Endodermal cell (in vitro differentiated cells): ENCODE results near the gene MCF2L2. TPM values are rescaled to one million over a fixed set of nuclear protein-coding genes. Genes with fewer than 3 reads are reported as not detected.

Experiments
- DNase-seq: peaks from one replicate; pipeline ENCODE4 v3.0.0-alpha.2; 2017
- H3K27ac ChIP-seq: 2 replicates; pipeline ENCODE4 v1.5.1; 2013; ENCODE audit warnings: mild to moderate bottlenecking, low read depth, low read length, moderate library complexity
- H3K27me3 ChIP-seq: 2 replicates; pipeline ENCODE4 v1.6.1; 2013; ENCODE audit warnings: mild to moderate bottlenecking, low read length, moderate library complexity; ENCODE audit not compliant: insufficient read depth, control insufficient read depth, poor library complexity, severe bottlenecking
- H3K36me3 ChIP-seq: 2 replicates; pipeline ENCODE4 v1.7.0; 2013; ENCODE audit warnings: mild to moderate bottlenecking, low read length, moderate library complexity; ENCODE audit not compliant: control insufficient read depth, insufficient read depth
- H3K4me1 ChIP-seq: one replicate; pipeline ENCODE4 v1.7.0; 2013; ENCODE audit warnings: low read length; ENCODE audit not compliant: control insufficient read depth, insufficient read depth
- H3K4me3 ChIP-seq: 2 replicates; pipeline ENCODE4 v1.5.1; 2013; ENCODE audit warnings: mild to moderate bottlenecking, low read length, moderate library complexity
- H3K9ac ChIP-seq: 2 replicates; pipeline ENCODE4 v1.6.1; 2013; ENCODE audit warnings: mild to moderate bottlenecking, low read length, moderate library complexity; ENCODE audit not compliant: poor library complexity, severe bottlenecking; ENCODE audit errors: extremely low read depth
- H3K9me3 ChIP-seq: 2 replicates; pipeline ENCODE4 v1.6.1; 2013; ENCODE audit warnings: mild to moderate bottlenecking, low read length, moderate library complexity; ENCODE audit not compliant: control insufficient read depth
- H3K27ac Mint-ChIP-seq: 2 replicates; pipeline ENCODE4 v1.8.0; 2020; ENCODE audit warnings: mixed read lengths
- H3K27me3 Mint-ChIP-seq: 2 replicates; pipeline ENCODE4 v1.8.0; 2021; ENCODE audit warnings: mild to moderate bottlenecking, mixed read lengths; ENCODE audit not compliant: insufficient read depth
- H3K36me3 Mint-ChIP-seq: 2 replicates; pipeline ENCODE4 v1.8.0; 2020; ENCODE audit warnings: low read depth, mixed read lengths
- H3K4me1 Mint-ChIP-seq: 2 replicates; pipeline ENCODE4 v1.8.0; 2020; ENCODE audit warnings: mixed read lengths
- H3K4me3 Mint-ChIP-seq: 2 replicates; pipeline ENCODE4 v1.8.0; 2020; ENCODE audit warnings: mild to moderate bottlenecking, moderate library complexity, mixed read lengths
- H3K9me3 Mint-ChIP-seq: 2 replicates; pipeline ENCODE4 v1.8.0; 2020; ENCODE audit warnings: mild to moderate bottlenecking, mixed read lengths
- WGBS, 2 experiments: methylation state at CpG; one replicate each; pipeline versions ENCODE4 v1.1.5 to v1.1.7; 2013; ENCODE audit warnings: missing lambda C conversion rate in 2 of 2, mixed read lengths in 1 of 2; ENCODE audit not compliant: insufficient coverage in 1 of 2, insufficient read length in 1 of 2; 5-methylcytosine and 5-hydroxymethylcytosine counted together
- total RNA-seq, 2 donors: library from RNA; stranded (reverse); fragmentation: NEBNext Ultra II Directional in 1 of 2; extraction: Animal tissue kit (Norgen Biotek cat#: 25700) in 1 of 2; gene quantifications; 2 replicates in 1 of 2; 3 replicates in 1 of 2; pipeline ENCODE4 v1.2.1, GENCODE V29; 2021
- TF ChIP-seq, protein P1 (sequence below): fragments of 200-600 bp; sonication (generic); conservative IDR thresholded peaks from 2 replicates; pipeline ENCODE4 v1.5.0; 2021; ENCODE audit warnings: antibody characterized with exemption, mild to moderate bottlenecking

Gene MCF2L2
- total RNA-seq, 2 donors from 2014 or later, result 72.6 to 86.5 TPM

DNA sequence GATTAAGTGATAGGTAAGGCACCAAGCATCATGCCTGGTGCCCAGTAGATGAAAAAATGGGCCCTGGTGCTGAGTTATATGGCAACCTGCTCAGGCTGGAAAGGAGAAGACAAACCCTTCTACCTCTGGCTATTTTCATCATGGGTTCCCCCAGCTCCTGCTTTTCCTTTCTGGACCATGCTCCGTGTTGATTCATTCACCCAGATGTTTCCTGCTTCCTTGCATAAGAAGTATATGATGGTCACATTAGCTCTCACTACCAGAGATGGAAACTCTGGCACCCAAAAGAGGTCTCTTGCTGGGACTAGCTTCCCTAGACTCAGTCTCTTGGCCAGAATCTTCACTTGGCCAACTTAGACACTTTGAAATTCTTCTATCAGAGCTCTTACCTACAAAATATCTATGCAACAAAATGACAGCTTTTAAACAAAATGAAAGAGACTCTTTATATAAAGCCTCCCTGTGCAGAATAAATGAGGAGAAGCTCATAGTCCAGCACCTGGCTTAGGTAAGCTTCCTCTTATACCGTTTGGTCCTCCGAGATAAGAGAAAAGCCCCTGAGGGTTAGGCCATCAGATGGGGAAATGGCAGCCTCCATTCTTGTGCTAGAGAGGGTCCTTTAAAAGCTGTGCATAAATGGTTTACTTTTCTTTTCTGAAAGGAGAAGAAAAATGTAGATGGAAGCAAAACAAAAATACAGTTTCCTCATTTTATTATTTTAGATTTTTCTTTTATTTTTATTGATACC, 46.8 kb upstream of the MCF2L2 start:
- TF ChIP-seq, protein P1, sequence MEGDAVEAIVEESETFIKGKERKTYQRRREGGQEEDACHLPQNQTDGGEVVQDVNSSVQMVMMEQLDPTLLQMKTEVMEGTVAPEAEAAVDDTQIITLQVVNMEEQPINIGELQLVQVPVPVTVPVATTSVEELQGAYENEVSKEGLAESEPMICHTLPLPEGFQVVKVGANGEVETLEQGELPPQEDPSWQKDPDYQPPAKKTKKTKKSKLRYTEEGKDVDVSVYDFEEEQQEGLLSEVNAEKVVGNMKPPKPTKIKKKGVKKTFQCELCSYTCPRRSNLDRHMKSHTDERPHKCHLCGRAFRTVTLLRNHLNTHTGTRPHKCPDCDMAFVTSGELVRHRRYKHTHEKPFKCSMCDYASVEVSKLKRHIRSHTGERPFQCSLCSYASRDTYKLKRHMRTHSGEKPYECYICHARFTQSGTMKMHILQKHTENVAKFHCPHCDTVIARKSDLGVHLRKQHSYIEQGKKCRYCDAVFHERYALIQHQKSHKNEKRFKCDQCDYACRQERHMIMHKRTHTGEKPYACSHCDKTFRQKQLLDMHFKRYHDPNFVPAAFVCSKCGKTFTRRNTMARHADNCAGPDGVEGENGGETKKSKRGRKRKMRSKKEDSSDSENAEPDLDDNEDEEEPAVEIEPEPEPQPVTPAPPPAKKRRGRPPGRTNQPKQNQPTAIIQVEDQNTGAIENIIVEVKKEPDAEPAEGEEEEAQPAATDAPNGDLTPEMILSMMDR, result no peak
- H3K4me1 ChIP-seq, result peaks cover 9% of the 10 kb centered on the region
- no peaks in the 10 kb centered on the region for H3K27me3 Mint-ChIP-seq
- no peaks in the 10 kb centered on the region for H3K9me3 Mint-ChIP-seq
- H3K36me3 Mint-ChIP-seq, result no peaks in the 10 kb centered on the region
- no peaks in the 10 kb centered on the region for H3K9me3 ChIP-seq
- WGBS, 2 experiments, result 92 to 93% methylated on average over 3 of the region's 3 CpGs
- H3K4me3 Mint-ChIP-seq, result no peak overlapping the region
- no peak overlapping the region for H3K9ac ChIP-seq
- no peaks in the 10 kb centered on the region for H3K27me3 ChIP-seq
- no peak overlapping the region for H3K27ac Mint-ChIP-seq
- no peak overlapping the region for H3K27ac ChIP-seq
- no peaks in the 10 kb centered on the region for H3K36me3 ChIP-seq
- peaks cover 21% of the 10 kb centered on the region for H3K4me1 Mint-ChIP-seq
- no peak overlapping the region for H3K4me3 ChIP-seq
- DNase-seq, result peak; percentile 15

DNA sequence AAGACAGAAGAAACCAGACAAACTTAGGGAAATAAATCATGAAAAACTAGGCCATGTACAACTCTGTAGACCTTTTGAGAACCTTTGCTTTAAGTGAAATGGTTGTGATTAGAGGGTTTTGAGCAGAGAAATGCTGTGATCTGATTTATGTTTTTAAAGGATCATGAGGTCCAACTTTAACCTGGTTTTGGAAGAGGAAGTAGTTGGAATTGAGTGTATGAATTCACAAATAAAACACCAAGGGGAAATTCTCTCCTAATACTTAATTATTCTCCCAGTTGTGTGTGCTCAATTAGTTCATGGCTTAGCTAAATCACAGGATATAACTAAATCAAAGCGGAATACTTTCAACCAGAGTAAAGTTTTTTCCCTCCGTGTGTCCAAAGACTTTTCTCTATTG, 45.5 kb upstream of the MCF2L2 start:
- Mint-ChIP-seq H3K4me1 (peaks cover 14% of the 10 kb centered on the region), H3K4me3 (no peak overlapping the region), H3K27me3 (no peaks in the 10 kb centered on the region), H3K9me3 (no peaks in the 10 kb centered on the region), H3K27ac (no peak overlapping the region), H3K36me3 (no peaks in the 10 kb centered on the region)
- 93 to 94% methylated on average over 2 of the region's 2 CpGs for WGBS, 2 experiments
- Histone ChIP-seq H3K27ac (no peak overlapping the region), H3K9ac (no peak overlapping the region), H3K4me3 (no peak overlapping the region), H3K9me3 (no peaks in the 10 kb centered on the region), H3K4me1 (peaks cover 3% of the 10 kb centered on the region), H3K36me3 (no peaks in the 10 kb centered on the region), H3K27me3 (no peaks in the 10 kb centered on the region)
- TF ChIP-seq, protein P1, result no peak
- DNase-seq, result no peak

DNA sequence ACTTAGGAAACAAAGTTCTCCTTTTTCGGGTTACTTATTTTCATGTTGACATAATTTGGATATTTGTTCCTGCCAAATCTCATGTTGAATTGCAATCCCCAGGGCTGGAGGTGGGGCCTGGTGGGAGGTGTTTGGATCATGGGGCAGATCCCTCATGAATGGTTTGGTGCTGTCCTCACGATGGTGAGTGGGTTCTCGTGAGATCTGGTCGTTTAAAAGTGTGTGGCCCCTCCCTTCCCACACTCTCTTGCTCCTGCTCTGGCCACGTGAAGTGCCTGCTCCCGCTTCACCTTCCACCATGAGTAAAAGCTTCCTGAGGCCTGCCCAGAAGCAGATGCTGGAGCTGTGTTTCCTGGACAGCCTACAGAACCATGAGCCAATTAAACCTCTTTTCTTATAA, 43.7 kb upstream of the MCF2L2 start:
- Mint-ChIP-seq H3K9me3 (no peaks in the 10 kb centered on the region), H3K27me3 (no peaks in the 10 kb centered on the region), H3K4me1 (peaks cover 10% of the 10 kb centered on the region), H3K36me3 (no peaks in the 10 kb centered on the region), H3K27ac (no peak overlapping the region), H3K4me3 (no peak overlapping the region)
- Histone ChIP-seq H3K27ac (no peak overlapping the region), H3K4me3 (no peak overlapping the region), H3K9me3 (no peaks in the 10 kb centered on the region), H3K27me3 (no peaks in the 10 kb centered on the region), H3K9ac (no peak overlapping the region), H3K4me1 (no peaks in the 10 kb centered on the region), H3K36me3 (no peaks in the 10 kb centered on the region)
- WGBS, 2 experiments, result 90 to 100% methylated on average over 2 to 6 of the region's 6 CpGs
- TF ChIP-seq, protein P1, result no peak
- DNase-seq, result peak; percentile 10
